GM20431 (cell line): ENCODE data around the gene KCNE3.

Experiments used
- in situ Hi-C: fragments of 300-500 bp; cut with MseI, MboI; formaldehyde crosslinking; loops from one replicate; pipeline ENCODE4 v1.15.0; 2020; ENCODE audit warnings: low sequenced_read_pairs; ENCODE audit not compliant: unreplicated experiment

The KCNE3 gene

GRCh38 chr11:74473382-74474173 lies 6.2 kb upstream of the KCNE3 start:
- in situ Hi-C loops = no loop called here

- in situ Hi-C loops = no loop called here
Observed at GRCh38 chr11:74471668-74472429, 4.5 kb upstream of the KCNE3 start.

- in situ Hi-C loops = no loop called here
Observed at GRCh38 chr11:74471037-74471436, 3.7 kb upstream of the KCNE3 start.

GRCh38 chr11:74470526-74470925 lies 3.2 kb upstream of the KCNE3 start:
- in situ Hi-C loops = no loop called here

- in situ Hi-C loops = no loop called here
Observed at GRCh38 chr11:74468936-74469335, 1.6 kb upstream of the KCNE3 start.

- in situ Hi-C loops = no loop called here
Observed at GRCh38 chr11:74468521-74468920, 1.2 kb upstream of the KCNE3 start.

- in situ Hi-C loops = no loop called here
Observed at GRCh38 chr11:74468058-74468457, 709 bp upstream of the KCNE3 start.

GRCh38 chr11:74465291-74465708 lies 2.0 kb downstream of the KCNE3 start:
- in situ Hi-C loops = no loop called here

- in situ Hi-C loops = no loop called here
Observed at GRCh38 chr11:74464746-74465145, 2.6 kb downstream of the KCNE3 start.

- in situ Hi-C loops = no loop called here
Observed at GRCh38 chr11:74463216-74463615, 4.1 kb downstream of the KCNE3 start.

- in situ Hi-C loops = no loop called here
Observed at GRCh38 chr11:74462631-74463030, 4.7 kb downstream of the KCNE3 start.

- in situ Hi-C loops = no loop called here
Observed at GRCh38 chr11:74462009-74462408, 5.3 kb downstream of the KCNE3 start.

- in situ Hi-C loops = no loop called here
Observed at GRCh38 chr11:74460481-74461154, 6.7 kb downstream of the KCNE3 start.

- in situ Hi-C loops = no loop called here
Observed at GRCh38 chr11:74460065-74460464, 7.3 kb downstream of the KCNE3 start.

- in situ Hi-C loops = no loop called here
Observed at GRCh38 chr11:74459584-74459983, 7.8 kb downstream of the KCNE3 start.

GRCh38 chr11:74457356-74457755 lies 10.0 kb downstream of the KCNE3 start:
- in situ Hi-C loops = no loop called here

GRCh38 chr11:74453373-74453975 lies 13.9 kb downstream of the KCNE3 start:
- in situ Hi-C loops = loop anchor here (5.0 kb wide), 1 partner anchor 119 kb away; no protein-coding TSS in a partner anchor

GRCh38 chr11:74452366-74452765 lies 15.0 kb downstream of the KCNE3 start:
- in situ Hi-C loops = loop anchor here (5.0 kb wide), 1 partner anchor 120 kb away; no protein-coding TSS in a partner anchor

GRCh38 chr11:74450318-74450717 lies 17.0 kb downstream of the KCNE3 start:
- in situ Hi-C loops = loop anchor here (5.0 kb wide), 1 partner anchor 122 kb away; no protein-coding TSS in a partner anchor

GRCh38 chr11:74449369-74449931 lies 17.9 kb downstream of the KCNE3 start:
- in situ Hi-C loops = no loop called here
